HG03064 (cell line): ENCODE data around the gene YARS2.
"Not testable (repeated sequence)": the region's sequence is repeated elsewhere in the genome, so short reads cannot be mapped to it uniquely, and the experiment has no call there.

ENCODE experiments used
- ATAC-seq: cut with Tn5 transposase; IDR thresholded peaks from one replicate; pipeline ENCODE4 v1.9.1; 2021; ENCODE audit warnings: low read depth; ENCODE audit not compliant: unreplicated experiment

The YARS2 gene

DNA sequence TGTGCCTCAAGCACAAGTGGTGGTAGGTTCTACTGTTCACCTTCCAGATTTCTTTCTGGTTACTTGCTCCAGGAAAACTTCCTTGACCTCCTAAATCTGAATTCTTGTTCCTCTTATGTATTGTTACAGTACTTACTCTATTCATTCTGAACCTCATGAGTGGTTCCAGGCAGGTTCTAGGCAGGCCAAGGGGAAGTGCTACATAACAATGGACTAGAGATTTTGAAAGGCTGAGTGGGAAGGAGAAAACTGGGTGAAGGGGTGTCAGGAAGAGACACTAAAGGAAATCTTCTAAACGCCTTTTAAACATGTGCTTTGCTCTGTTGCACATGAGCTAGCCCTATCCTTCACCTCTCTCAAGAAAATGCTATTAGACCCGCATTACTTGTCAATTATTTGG, 1.6 kb downstream of the YARS2 start:
- ATAC-seq = no peak

DNA sequence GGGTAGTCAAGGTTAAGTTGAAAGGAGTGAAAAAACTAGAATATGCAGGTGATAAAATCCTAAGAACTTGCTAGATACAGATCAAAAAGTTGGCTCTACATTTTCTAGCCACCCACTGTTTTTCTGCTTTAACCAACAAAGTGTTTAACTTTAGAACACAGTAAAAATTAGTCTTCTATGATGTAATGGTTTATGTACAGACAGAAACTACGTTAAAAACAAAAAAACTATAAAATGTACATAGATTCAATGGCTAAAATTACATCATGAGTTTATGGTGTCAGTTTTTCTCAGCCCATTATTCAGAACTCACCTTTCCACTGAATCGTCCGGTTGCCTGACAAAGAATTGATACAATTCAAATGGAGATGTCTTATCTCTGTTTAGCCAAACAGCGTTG, 2.1 kb downstream of the YARS2 start:
- ATAC-seq = no peak

DNA sequence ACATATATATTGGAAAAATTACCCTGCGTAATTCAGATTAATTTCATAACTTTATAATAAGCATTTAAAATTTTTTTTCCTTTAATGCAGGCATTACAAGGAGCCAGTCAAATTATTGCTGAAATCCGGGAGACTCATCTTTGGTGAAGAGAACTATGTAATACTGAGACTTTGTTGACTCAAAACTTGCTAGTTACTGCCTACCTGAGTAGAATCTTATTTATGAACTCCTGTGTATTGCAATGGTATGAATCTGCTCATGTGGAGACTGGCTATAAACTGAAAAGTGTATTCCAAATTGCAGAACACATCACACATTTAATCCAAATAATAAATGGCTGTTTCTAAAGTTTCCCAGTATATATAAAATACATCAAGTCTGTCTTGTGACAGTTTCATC, 12.4 kb downstream of the YARS2 start:
- ATAC-seq = no peak

DNA sequence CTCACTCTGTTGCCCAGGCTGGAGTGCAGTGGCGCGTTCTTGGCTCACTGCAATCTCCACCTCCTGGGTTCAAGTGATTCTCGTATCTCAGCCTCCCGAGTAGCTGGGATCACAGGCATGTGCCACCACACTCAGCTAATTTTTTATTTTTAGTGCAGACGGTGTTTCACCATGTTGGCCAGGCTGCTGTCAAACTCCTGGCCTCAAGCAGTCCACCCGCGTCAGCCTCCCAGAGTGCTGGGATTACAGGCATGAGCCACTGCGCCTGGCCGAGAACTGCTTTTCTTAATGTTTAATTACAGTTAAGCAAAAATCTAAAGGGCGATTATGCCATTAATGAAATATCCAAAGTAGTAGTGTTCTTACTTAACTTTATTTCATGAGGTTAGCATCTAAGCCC, 13.6 kb downstream of the YARS2 start:
- no peak for ATAC-seq

DNA sequence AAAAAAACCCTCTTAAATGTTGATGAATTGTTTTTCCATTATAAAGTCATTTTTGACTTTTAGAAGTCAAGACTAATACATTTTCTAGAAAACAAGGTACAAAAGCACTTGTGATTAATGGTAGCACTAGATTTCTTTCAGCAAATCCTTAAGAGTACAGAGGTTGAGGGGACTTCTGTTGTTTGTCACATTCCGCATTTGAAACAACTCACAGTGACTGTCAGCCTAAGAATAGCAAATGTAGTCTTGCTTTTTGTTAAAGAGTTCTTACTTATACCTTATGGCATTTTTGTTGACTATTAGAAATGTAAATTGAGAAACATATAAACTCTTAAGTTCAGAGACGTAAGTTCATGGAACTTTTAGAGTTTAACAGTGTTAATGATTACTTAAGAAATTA, 16.4 kb downstream of the YARS2 start:
- ATAC-seq = no peak

DNA sequence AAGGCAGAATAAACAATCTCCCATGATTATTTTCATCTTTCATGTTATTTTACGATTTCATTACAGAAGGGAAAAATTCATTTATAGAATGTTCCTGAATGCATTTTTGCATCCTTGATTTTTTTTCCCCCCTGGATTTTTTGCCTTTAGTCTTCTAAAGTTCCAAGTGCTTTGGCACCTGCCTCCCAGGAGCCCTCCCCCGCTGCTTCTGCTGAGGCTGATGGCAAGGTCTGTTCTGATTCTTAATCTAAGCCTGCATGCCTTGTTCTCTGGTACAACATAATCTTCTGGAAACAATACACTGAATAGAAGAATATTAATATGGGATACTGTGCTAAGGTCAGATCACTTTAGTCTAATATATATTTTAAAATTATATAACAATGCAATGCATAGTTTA, 18.0 kb downstream of the YARS2 start:
- no peak for ATAC-seq

DNA sequence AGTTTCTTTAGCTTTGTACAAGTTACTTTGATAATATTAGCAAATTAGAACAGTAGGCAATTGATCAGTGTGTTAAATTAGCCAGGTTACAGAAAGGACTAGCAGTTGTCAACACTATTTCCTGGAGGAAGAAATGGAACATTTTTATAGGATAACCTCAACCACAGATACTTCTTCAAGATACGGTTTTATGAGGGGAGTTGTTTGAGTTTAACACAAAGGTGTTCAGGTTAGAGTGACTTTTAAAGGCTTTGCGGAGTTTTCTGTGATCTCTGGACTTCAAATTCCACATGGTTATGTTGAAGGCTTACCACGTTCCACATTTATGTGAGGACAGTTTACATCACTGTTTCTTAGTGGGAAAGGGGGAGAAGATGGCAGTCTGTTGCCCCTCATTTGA, 19.3 kb downstream of the YARS2 start:
- ATAC-seq = no peak

DNA sequence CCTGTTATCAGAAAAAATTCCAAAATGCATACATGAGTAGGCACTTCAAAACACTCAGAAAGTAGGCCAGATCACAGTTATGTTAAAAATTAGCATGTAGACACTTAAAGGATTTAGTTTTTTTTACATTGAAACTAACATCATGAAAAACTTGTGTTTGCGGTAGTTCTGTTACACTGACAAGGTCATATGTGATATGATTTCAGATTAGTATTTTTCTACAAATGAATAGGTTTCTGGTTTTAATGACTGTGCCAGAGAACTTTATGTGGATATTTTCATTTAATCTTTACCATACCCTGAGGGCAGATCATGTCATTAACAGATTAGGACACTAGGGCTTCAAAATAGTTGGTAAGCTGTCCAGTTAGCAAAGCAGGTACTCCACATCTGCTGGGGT, 20.7 kb downstream of the YARS2 start:
- ATAC-seq = no peak

DNA sequence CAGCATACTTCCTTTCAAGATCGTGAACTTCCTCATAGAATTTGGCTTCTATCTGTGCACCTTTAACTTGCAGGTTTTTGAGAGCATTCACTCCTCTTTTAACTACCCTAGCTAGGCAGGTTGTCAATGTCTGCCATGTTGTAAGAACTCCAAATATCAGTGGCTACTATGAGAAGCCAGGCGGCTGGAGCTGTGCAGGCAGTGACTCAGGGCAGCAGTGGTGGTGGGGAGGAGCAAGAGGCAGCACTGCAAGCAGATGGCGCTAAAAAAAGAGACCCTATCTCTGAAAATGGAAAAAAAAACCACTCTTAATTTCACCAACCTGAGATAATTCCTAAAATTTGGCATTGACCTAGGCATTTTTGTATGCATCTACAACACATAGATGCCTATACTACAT, 28.5 kb downstream of the YARS2 start:
- ATAC-seq = no peak

DNA sequence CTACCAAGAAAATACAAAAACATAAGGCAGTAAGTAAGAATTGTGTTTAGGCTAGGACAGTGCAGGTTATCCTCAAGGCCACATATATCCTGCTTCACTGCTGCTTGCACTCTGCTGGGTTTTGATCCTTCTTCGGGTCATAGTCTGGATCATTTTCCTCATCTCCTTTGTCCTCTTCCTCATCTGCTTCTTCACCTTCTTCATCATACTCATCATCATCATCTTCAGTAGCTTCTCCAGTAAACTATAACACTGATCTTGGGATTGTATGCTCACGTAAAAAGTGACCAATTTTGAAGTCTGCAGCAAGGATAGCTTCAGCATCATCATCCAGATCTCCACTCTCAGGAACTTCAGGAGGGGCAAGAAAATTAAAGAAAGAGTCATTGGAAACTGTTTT, 29.4 kb downstream of the YARS2 start:
- no peak for ATAC-seq

DNA sequence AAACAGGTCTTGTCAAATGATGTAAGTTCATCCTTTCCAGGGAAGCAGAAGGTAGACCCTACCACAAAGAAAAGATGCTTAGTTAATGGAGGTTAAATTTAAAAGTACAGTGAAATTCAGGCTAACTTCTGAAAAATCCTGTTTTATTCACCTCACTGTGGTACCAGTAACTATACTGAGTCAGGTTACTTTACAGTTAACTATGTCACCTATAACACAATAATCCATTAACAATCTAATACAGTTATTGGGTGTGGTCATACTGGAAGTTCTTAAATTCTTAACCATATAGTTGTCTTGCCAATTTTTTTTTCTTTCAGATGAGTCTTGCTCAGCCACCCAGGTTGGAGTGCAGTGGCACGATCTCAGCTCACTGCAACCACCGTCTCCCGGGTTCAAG, 30.4 kb downstream of the YARS2 start:
- ATAC-seq = not testable (repeated sequence)

DNA sequence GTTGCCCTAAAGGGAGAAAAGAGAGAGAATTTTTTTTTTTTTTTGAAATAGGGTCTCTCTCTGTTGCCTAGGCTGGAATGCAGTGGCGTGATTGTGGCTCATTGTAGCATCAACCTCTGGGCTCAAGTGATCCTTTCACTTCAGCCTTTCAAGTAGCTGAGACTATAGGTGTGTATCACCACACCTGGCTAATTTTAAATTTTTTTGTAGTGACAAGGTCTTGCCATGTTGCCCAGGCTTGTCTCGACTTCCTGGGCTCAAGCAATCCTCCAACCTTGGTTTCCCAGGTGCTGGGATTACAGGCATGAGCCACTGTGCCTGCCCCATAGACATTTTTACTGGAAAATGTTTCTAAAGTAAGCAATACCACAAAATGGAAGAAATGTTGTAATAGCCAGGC, 36.8 kb downstream of the YARS2 start:
- ATAC-seq = no peak

DNA sequence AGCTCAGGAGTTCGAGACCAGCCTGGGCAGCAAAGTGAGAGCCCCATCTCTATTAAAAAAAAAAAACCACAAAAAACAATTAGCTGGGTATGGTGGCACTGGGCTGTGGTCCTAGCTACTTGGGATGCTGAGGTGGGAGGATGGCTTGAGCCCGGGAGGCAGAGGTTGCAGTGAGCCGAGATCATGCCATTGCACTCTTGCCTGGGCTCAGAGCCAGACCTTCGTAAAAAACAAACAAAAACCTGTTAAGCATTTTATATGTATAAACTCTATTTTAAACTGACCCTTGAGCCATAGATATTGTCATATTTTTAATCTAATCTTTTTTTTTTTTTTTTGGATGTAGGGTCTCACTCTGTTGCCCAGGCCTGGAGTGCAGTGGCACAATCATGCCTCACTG, 40.9 kb downstream of the YARS2 start:
- ATAC-seq = no peak

DNA sequence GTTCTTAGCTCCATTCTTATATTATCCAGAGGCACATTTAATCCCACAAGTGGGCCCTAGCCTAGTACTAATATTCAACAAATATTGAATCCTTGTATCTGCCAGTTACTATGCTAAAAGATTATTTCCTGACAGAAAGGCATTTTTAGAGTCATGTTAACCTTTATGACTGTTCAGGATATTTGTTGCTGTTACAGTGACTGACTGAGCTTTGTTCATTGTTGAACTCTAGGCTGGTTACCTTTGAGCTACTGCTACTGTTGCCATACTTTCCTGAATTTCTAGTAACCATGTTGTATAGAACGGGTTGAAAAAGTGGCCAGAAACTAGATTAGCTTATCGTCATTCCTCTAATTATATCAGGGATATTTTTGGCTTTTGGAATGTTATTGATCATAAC, 46.8 kb downstream of the YARS2 start:
- ATAC-seq = no peak

DNA sequence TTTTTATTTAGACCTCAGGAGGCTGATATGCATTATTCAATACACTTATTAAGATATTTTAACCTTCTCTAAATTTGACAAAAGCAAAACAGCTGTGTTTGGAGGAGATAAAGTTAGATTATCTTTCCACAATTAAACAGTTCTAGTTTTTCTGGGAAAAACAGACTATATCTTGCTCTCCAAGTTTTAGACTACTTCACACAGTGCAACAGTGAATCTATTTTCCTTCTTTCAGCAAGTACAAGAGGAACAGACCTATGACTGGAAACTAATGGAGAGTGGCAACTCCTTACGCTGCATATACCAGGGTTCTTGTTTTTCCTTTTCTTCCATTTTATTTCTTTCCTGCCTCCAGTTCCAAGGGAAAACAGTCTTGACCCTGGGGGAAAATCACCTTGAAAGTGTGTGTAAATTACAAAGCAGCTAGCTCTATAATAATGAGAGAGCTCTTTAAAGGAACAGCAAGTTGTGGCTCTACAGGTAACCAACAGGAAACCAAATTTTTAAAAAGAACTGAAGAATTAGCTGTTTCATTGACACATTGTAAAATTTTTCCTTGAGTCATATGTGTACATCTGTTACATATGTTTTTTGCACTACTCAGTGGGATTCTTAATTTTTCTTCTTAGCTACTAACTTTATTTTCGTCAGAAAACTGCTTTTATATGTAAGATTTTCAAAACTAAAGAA, 49.2 kb downstream of the YARS2 start:
- ATAC-seq = no peak

DNA sequence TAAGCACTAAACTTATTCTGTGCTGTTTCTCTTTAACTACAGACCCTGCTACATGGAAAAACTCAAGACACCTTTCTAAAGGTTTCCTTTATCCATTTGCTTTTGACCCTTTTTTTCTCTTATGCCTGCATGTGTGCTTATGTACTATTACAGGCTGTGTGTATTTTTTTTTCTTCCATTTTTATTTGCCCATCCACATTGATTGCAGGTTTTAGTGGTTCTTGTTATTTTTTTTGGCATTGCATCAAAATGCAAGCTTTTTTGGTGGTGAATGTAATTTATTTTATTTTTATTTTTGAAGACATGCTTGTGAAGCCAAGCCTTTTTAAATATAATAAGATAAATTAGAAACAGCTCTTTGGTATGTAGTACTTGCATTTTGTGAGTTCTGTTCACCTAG, 49.9 kb downstream of the YARS2 start:
- no peak for ATAC-seq

DNA sequence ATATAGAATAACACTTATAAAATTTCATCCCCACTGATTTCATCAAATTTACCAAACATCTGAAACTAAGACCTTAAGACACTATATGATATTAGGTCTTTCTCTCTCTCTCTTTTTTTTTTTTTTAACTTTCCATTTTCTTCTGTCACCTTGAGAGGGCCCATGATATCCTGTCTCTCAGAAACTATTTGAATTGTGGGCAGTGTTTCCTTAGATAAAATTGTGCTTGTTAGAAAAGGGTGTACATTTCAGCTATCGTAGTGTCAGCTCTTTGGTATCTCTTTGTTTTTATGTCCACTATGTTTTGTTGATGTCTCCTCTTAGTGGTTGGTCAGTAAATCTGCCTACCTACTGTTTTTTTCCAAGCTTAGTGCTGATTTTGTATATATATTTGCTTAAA, 52.8 kb downstream of the YARS2 start:
- ATAC-seq = no peak

DNA sequence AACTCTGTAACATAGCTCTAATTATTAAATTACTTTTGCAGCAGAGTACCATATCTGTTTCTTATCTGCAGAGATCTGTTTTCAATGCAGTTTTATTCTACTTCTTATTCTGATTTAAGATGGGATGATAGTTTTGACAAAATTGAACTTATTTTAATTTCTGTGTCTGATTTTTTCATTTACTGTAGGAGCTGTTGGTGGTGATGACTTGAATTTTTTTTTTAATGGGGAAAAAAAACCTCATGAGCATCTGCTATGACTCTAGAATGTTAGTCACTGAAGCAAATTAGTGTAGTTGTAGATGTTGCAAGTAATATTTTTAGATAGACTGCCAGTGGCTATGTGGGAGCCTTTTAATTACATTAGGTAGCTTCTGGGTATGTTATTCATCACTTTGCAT, 53.2 kb downstream of the YARS2 start:
- no peak for ATAC-seq

DNA sequence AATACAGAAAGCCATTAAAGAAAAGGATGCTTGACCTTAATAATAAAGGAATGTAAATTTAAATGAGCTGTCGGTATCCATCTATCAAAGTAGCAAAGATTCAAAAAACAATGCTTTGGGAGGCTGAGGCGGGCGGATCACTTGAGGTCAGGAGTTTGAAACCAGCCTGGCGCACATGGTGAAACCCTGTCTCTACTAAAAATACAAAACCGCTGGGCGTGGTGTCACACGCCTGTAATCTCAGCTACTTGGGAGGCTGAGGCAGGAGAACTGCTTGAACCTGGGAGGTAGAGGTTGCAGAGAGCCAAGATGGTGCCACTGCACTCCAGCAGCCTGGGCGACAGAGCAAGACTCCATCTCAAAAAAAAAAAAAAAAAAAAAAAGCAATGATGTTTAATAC, 56.3 kb downstream of the YARS2 start:
- not testable (repeated sequence) for ATAC-seq

DNA sequence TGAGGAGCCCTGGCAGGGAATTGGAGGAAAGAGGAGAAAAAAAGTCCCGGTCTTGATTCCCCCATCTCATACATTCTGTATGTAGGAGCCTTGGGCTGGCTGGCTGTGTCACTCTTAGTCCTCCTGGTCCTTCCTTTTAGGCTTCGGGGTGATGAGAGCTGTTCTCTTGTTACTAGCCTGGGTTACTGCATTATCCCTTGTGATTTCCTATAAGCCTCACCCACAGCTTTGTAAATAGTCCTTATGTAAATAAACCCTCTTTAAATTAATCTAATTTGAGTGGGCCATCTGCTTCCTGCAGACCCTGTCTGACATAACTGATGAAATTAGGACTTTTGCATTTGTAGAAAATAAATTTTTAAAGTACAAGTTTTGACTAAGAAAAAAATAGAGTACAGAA, 57.4 kb downstream of the YARS2 start:
- no peak for ATAC-seq

DNA sequence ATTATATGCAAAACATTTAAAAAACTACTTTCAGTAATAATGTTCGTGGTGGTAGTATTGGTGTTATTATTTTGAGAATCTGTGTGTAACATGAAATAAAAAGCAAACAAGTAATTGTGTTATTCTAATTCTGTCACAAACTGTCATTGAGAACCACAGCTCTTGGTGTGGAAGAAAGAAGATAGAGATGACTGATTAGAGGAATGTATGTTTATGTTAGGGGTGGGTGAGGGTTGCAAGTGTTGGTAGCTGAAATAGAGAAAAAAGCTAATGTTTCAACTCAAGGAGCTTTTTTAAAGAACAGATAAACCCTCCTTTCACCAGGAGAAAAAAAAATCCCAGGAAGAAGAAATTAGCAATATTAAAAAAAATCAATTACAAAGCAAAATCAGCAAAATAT, 58.3 kb downstream of the YARS2 start:
- no peak for ATAC-seq
